Stimulated activated CD8-positive, alpha-beta memory T cell treated with anti-CD3 and anti-CD28 coated beads, Interleukin-12 subunit alpha, Interleukin-12 subunit beta, amount 100 ng/mL, for 1 hour (primary cell): ENCODE data around the gene MINDY4.

Source experiments
- DNase-seq: peaks from one replicate; pipeline ENCODE4 v3.0.0-alpha.2; 2020; ENCODE audit warnings: low read depth

The MINDY4 gene

GRCh38 chr7:30877015-30877769, 106.0 kb downstream of the MINDY4 start:
- no peak for DNase-seq

GRCh38 chr7:30877993-30878392, 106.8 kb downstream of the MINDY4 start:
- no peak for DNase-seq

- no peak for DNase-seq
Measured at GRCh38 chr7:30879139-30880124, 108.2 kb downstream of the MINDY4 start.

- DNase-seq: no peak
Measured at GRCh38 chr7:30880125-30880720, 109.0 kb downstream of the MINDY4 start.

- no peak for DNase-seq
Measured at GRCh38 chr7:30880941-30881340, 109.7 kb downstream of the MINDY4 start.

- DNase-seq: no peak
Measured at GRCh38 chr7:30881448-30881847, 110.2 kb downstream of the MINDY4 start.

GRCh38 chr7:30884881-30885280, 113.7 kb downstream of the MINDY4 start:
- no peak for DNase-seq

- DNase-seq: no peak
Measured at GRCh38 chr7:30886608-30887011, 115.4 kb downstream of the MINDY4 start.

- no peak for DNase-seq
Measured at GRCh38 chr7:30887464-30887872, 116.3 kb downstream of the MINDY4 start.

GRCh38 chr7:30888747-30889146, 117.5 kb downstream of the MINDY4 start:
- no peak for DNase-seq

- no peak for DNase-seq
Measured at GRCh38 chr7:30890226-30890625, 119.0 kb downstream of the MINDY4 start.

GRCh38 chr7:30893357-30893756, 122.1 kb downstream of the MINDY4 start:
- no peak for DNase-seq

GRCh38 chr7:30894009-30894408, 122.8 kb downstream of the MINDY4 start:
- no peak for DNase-seq

- no peak for DNase-seq
Measured at GRCh38 chr7:30894866-30895605, 123.8 kb downstream of the MINDY4 start.

GRCh38 chr7:30896036-30896435, 124.8 kb downstream of the MINDY4 start:
- DNase-seq: no peak

- no peak for DNase-seq
Measured at GRCh38 chr7:30896783-30897637, 125.8 kb downstream of the MINDY4 start.

GRCh38 chr7:30897770-30898169, 126.6 kb downstream of the MINDY4 start:
- DNase-seq: no peak

- no peak for DNase-seq
Measured at GRCh38 chr7:30898411-30898810, 127.2 kb downstream of the MINDY4 start.

GRCh38 chr7:30899066-30899465, 127.8 kb downstream of the MINDY4 start:
- DNase-seq: no peak

GRCh38 chr7:30899630-30900029, 128.4 kb downstream of the MINDY4 start:
- no peak for DNase-seq

- DNase-seq: no peak
Measured at GRCh38 chr7:30900053-30900452, 128.8 kb downstream of the MINDY4 start.
